Gastrocnemius medialis (tissue), 4 donors: Measurements from ENCODE around the gene ZNF768. TPM values are rescaled to one million over a fixed set of nuclear protein-coding genes. Genes with fewer than 3 reads are reported as not detected.

Experiments used
- ATAC-seq, 2 donors: fragments of 150-250 bp; one replicate each; pipeline ENCODE4 v1.9.1; 2016
- DNase-seq, 2 donors: peaks; one replicate each; pipeline ENCODE4 v3.0.0-alpha.2; 2019
- H3K27ac ChIP-seq, 4 donors: fragments of 200-600 bp; sonication (generic); 1 replicate in 1 of 4; 2 replicates in 3 of 4; pipeline ENCODE4 v1.5.1; 2016 to 2018; ENCODE audit warnings: mild to moderate bottlenecking in 2 of 4, moderate library complexity in 1 of 4
- H3K27me3 ChIP-seq, 3 donors: fragments of 200-600 bp; sonication (generic) in 2 of 3; 1 replicate in 1 of 3; 2 replicates in 2 of 3; pipeline versions ENCODE4 v1.5.1 to v1.6.0; 2016 to 2019; ENCODE audit warnings: mild to moderate bottlenecking in 1 of 3, moderate library complexity in 1 of 3
- H3K36me3 ChIP-seq, 2 donors: fragments of 200-600 bp; sonication (generic) in 1 of 2; one replicate each; pipeline ENCODE4 v1.5.1; 2017 to 2018
- H3K4me1 ChIP-seq, 2 donors: fragments of 200-600 bp; sonication (generic) in 1 of 2; one replicate each; pipeline ENCODE4 v1.5.1; 2016 to 2017; ENCODE audit warnings: mild to moderate bottlenecking in 2 of 2
- H3K4me3 ChIP-seq, 4 donors: fragments of 200-600 bp; sonication (generic) in 3 of 4; 1 replicate in 1 of 4; 2 replicates in 3 of 4; pipeline ENCODE4 v1.5.1; 2016 to 2019; ENCODE audit warnings: mild to moderate bottlenecking in 2 of 4
- H3K9me3 ChIP-seq, 3 donors: fragments of 200-600 bp; sonication (generic) in 2 of 3; 1 replicate in 1 of 3; 2 replicates in 2 of 3; pipeline ENCODE4 v1.5.1; 2016 to 2019
- CTCF ChIP-seq, 5 experiments: fragments of 450-650 bp in 3 of 5; fragments of 200-600 bp in 2 of 5; sonication (generic) in 2 of 5; IDR thresholded peaks in 4 of 5; conservative IDR thresholded peaks in 1 of 5; 1 replicate in 4 of 5; 2 replicates in 1 of 5; pipeline ENCODE4 v1.5.1; 2016 to 2019; ENCODE audit warnings: antibody characterized with exemption in 5 of 5, mild to moderate bottlenecking in 3 of 5, moderate library complexity in 3 of 5
- POLR2A ChIP-seq, 2 donors: fragments of 450-650 bp; IDR thresholded peaks; one replicate each; pipeline ENCODE4 v1.6.1; 2017; ENCODE audit warnings: antibody characterized with exemption in 2 of 2, mild to moderate bottlenecking in 2 of 2, moderate library complexity in 2 of 2
- in situ Hi-C, 4 donors: fragments of 200-750 bp; cut with MboI; loops; one replicate each; pipeline versions ENCODE4 v1.15.0 to v1.8.0; 2017; ENCODE audit warnings: low sequenced_read_pairs in 4 of 4
- intact Hi-C: fragments of 100-400 bp; cut with DNase I; formaldehyde crosslinking; loops from one replicate; pipeline ENCODE4 v1.15.1; 2023; ENCODE audit warnings: low total_unique reads
- total RNA-seq, 4 donors: library from RNA; depleted of rRNA; stranded (reverse); fragments of >200 nt; gene quantifications; one replicate each; pipeline versions ENCODE4 v1.1.0 to v1.2.3, GENCODE V29; 2016

ZNF768 gene
- total RNA-seq, 4 donors from 2014 or later = 39.8 to 118 (median 69.8) TPM

- H3K9me3 ChIP-seq = no peaks in the 10 kb centered on the region
- intact Hi-C loops = loop anchor here (10.0 kb wide), 1 partner anchor 707 kb away; the partner anchor contains the start of genes PAGR1 and PRRT2
- no peak for DNase-seq
Measured at GRCh38 chr16:30521873-30522641, 4.3 kb downstream of the ZNF768 start.

GRCh38 chr16:30521476-30521872 lies 4.9 kb downstream of the ZNF768 start:
- intact Hi-C loops = loop anchor here (10.0 kb wide), 1 partner anchor 707 kb away; the partner anchor contains the start of genes PAGR1 and PRRT2
- Histone ChIP-seq H3K36me3 (peaks cover 0 to 10% of the 10 kb centered on the region in 2 donors), H3K4me3 (no peak overlapping the region), H3K4me1 (peaks cover 3 to 18% of the 10 kb centered on the region in 2 donors), H3K27ac (no peak overlapping the region), H3K27me3 (no peaks in the 10 kb centered on the region), H3K9me3 (no peaks in the 10 kb centered on the region)
- in situ Hi-C loops = loop anchor here in 2 of 4 donors (10.0 kb wide), 1 partner anchor 87 kb away; the partner anchor contains the start of gene DCTPP1 (in 2 of the 2)
- TF ChIP-seq CTCF (IDR thresholded peaks at IDR 0.05 in 4 of 5, conservative IDR thresholded peaks at IDR 0.05 in 1 of 5) = no peak
- TF ChIP-seq POLR2A (IDR thresholded peaks at IDR 0.05) = no peak
- no peak for DNase-seq
- ATAC-seq = no peak

More at GRCh38 chr16:30521873-30522641, 4.3 kb downstream of the ZNF768 start:
- H3K36me3 ChIP-seq = peaks cover 0 to 10% of the 10 kb centered on the region in 2 donors
- H3K27ac ChIP-seq = no peak overlapping the region
- ATAC-seq = no peak
- H3K27me3 ChIP-seq = no peaks in the 10 kb centered on the region
- TF ChIP-seq CTCF (IDR thresholded peaks at IDR 0.05 in 4 of 5, conservative IDR thresholded peaks at IDR 0.05 in 1 of 5) (no peak), POLR2A (IDR thresholded peaks at IDR 0.05) (no peak)
- no peak overlapping the region for H3K4me3 ChIP-seq
- in situ Hi-C loops = loop anchor here in 2 of 4 donors (10.0 kb wide), 1 partner anchor 87 kb away; the partner anchor contains the start of gene DCTPP1 (in 2 of the 2)
- H3K4me1 ChIP-seq = peaks cover 3 to 18% of the 10 kb centered on the region in 2 donors

DNA sequence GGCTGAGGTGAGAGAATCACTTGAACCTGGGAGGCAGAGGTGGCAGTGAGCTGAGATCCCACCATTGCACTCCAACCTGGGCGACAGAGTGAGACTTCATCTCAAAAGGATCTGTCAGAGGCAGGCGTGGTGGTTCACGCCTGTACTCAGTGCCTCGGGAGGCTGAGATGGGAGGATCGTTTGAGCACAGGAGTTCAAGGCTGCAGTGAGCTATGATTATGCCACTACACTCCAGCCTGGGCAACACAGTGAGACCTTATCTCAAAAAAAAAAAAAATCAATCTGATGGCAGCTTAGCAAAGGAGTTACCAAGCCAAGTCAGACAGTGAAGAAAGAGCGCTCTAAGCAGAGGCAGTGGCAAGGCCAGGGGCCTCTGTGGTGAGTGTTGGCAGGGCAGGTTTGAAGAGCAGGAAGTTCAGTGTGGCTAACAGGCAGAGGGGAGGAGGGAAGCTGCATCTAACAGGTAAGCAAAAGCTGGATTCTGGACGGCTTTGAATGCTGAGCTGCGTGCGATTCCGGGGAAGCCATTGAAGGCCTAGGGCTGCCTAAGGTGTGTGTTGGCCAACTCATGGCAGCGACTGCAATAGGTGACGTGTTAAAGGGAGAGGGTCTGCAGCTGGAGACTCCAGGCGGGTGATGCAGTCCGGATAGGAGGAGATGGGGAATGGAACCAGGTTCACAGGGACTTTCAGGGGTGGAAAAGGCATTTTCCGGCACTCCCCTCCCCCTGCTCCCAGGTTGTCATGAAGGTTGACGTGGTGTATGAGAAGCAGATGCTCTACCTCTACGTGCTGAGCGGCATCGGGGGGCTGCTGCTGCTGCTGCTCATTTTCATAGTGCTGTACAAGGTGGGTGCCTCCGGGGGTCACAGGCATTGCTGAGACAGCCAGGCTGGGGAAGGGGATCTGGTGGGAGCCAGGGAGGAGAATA lies 7.0 kb downstream of the ZNF768 start:
- H3K27ac ChIP-seq = no peak overlapping the region
- H3K4me1 ChIP-seq = peaks cover 0 to 5% of the 10 kb centered on the region in 2 donors
- H3K27me3 ChIP-seq = no peaks in the 10 kb centered on the region
- no peak overlapping the region for H3K4me3 ChIP-seq
- no peak for DNase-seq
- peaks cover 0 to under 1% of the 10 kb centered on the region in 2 donors for H3K36me3 ChIP-seq
- no peaks in the 10 kb centered on the region for H3K9me3 ChIP-seq
- TF ChIP-seq CTCF (IDR thresholded peaks at IDR 0.05 in 4 of 5, conservative IDR thresholded peaks at IDR 0.05 in 1 of 5) (no peak), POLR2A (IDR thresholded peaks at IDR 0.05) (no peak)
- ATAC-seq = no peak
- in situ Hi-C loops = loop anchor here in 2 of 4 donors (10.0 kb wide), 2 partner anchors 55 to 85 kb away; partner anchors contain the start of gene DCTPP1 (in 2 of the 2)
- intact Hi-C loops = loop anchor here (10.0 kb wide), 1 partner anchor 705 kb away; the partner anchor contains the start of genes PAGR1 and PRRT2

- in situ Hi-C loops = loop anchor here in 1 of 4 donors (10.0 kb wide), 1 partner anchor 54 kb away; no protein-coding TSS in a partner anchor
- DNase-seq = no peak
- Histone ChIP-seq H3K4me3 (no peak overlapping the region), H3K4me1 (no peaks in the 10 kb centered on the region), H3K9me3 (no peaks in the 10 kb centered on the region), H3K36me3 (no peaks in the 10 kb centered on the region), H3K27ac (no peak overlapping the region), H3K27me3 (no peaks in the 10 kb centered on the region)
- ATAC-seq = no peak
- intact Hi-C loops = no loop called here
- TF ChIP-seq POLR2A (IDR thresholded peaks at IDR 0.05) (no peak), CTCF (IDR thresholded peaks at IDR 0.05 in 4 of 5, conservative IDR thresholded peaks at IDR 0.05 in 1 of 5) (no peak)
Measured at GRCh38 chr16:30518552-30518951, 7.8 kb downstream of the ZNF768 start.
